MM.1S (cell line): ENCODE measurements around the gene STK36.

Experiments used
- DNase-seq: peaks from one replicate; pipeline ENCODE4 v3.0.0-alpha.2; 2015
- H2AFZ ChIP-seq: fragments of 300-600 bp; sonication (generic); 2 replicates; pipeline ENCODE4 v1.6.0; 2016; ENCODE audit warnings: antibody characterized with exemption, low read length
- H3F3A ChIP-seq: fragments of 300-600 bp; sonication (generic); 2 replicates; pipeline ENCODE4 v1.6.1; 2016; ENCODE audit warnings: mild to moderate bottlenecking, antibody characterized with exemption, low read length, moderate library complexity, mixed read lengths; ENCODE audit not compliant: insufficient read depth
- H3K27ac ChIP-seq: fragments of 300-600 bp; sonication (generic); 2 replicates; pipeline ENCODE4 v1.5.1; 2016; ENCODE audit warnings: mild to moderate bottlenecking, low read length
- H3K27me3 ChIP-seq: fragments of 300-600 bp; sonication (generic); replicated peaks from 2 replicates; pipeline ENCODE4 v1.6.0; 2016; ENCODE audit warnings: low read length; ENCODE audit not compliant: insufficient read depth
- H3K36me3 ChIP-seq: fragments of 300-600 bp; sonication (generic); replicated peaks from 2 replicates; pipeline ENCODE4 v1.6.1; 2016; ENCODE audit warnings: mild to moderate bottlenecking, low read length, mixed read lengths; ENCODE audit not compliant: insufficient read depth
- H3K4me1 ChIP-seq: fragments of 300-600 bp; sonication (generic); 2 replicates; pipeline ENCODE4 v1.6.1; 2016; ENCODE audit warnings: low read length, mixed read lengths
- H3K4me2 ChIP-seq: fragments of 300-600 bp; sonication (generic); 2 replicates; pipeline ENCODE4 v1.6.0; 2016; ENCODE audit warnings: low read depth, low read length
- H3K4me3 ChIP-seq: fragments of 300-600 bp; sonication (generic); 2 replicates; pipeline ENCODE4 v1.5.1; 2016; ENCODE audit warnings: low read length, mixed read lengths
- H3K79me2 ChIP-seq: fragments of 300-600 bp; sonication (generic); 2 replicates; pipeline ENCODE4 v1.6.1; 2016; ENCODE audit warnings: mixed run types, low read length, mixed read lengths
- H3K9ac ChIP-seq: fragments of 300-600 bp; sonication (generic); 2 replicates; pipeline ENCODE4 v1.6.1; 2016; ENCODE audit warnings: low read length, mixed read lengths
- H3K9me2 ChIP-seq: fragments of 300-600 bp; sonication (generic); replicated peaks from 2 replicates; pipeline ENCODE4 v1.6.1; 2016; ENCODE audit warnings: mild to moderate bottlenecking, low read length, mixed read lengths; ENCODE audit not compliant: insufficient read depth
- H3K9me3 ChIP-seq: fragments of 300-600 bp; sonication (generic); replicated peaks from 2 replicates; pipeline ENCODE4 v1.6.1; 2016; ENCODE audit warnings: mild to moderate bottlenecking, low read length, mixed read lengths; ENCODE audit not compliant: insufficient read depth
- H4K20me1 ChIP-seq: fragments of 300-600 bp; sonication (generic); 2 replicates; pipeline ENCODE4 v1.6.1; 2016; ENCODE audit warnings: mild to moderate bottlenecking, low read length, moderate library complexity, mixed read lengths; ENCODE audit not compliant: insufficient read depth
- EZH2 ChIP-seq: fragments of 300-600 bp; sonication (generic); optimal IDR thresholded peaks from 2 replicates; pipeline ENCODE3; 2017; ENCODE audit warnings: low read depth, mild to moderate bottlenecking, antibody characterized with exemption, low read length, mixed read lengths
- EZH2phosphoT487 ChIP-seq: fragments of 300-600 bp; sonication (generic); IDR thresholded peaks from 2 replicates; pipeline ENCODE4 v1.6.1; 2018; ENCODE audit warnings: antibody characterized with exemption, low read length
- TF ChIP-seq, protein P1 (sequence below): fragments of 300-600 bp; sonication (generic); IDR thresholded peaks from 2 replicates; pipeline ENCODE4 v1.5.1; 2016; ENCODE audit warnings: antibody characterized with exemption, low read length, mixed read lengths

STK36 gene

DNA sequence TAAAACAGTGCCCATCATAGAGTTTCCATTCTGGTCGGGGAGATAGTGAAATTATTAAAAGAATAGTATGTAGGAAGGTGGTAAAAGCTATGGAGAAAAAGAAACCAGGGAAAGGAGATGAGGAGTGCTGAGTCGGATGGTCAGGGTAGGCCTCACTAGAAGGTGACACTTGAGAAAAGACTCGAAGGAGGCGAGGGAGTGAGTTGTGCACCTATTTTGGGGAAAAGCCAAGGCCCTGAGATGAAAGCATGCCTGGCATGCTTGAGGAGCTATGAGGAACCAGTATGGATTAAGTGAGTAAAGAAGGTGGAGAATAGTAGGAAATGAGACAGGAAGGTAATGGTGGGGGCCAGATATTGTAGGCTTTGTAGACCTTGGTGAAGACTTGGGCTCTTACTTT is 31.5 kb downstream of the STK36 start:
- H3K27me3 ChIP-seq: no peaks in the 10 kb centered on the region
- no peak overlapping the region for H3K4me2 ChIP-seq
- no peaks in the 10 kb centered on the region for H3K79me2 ChIP-seq
- no peak overlapping the region for H2AFZ ChIP-seq
- no peaks in the 10 kb centered on the region for H3K9me2 ChIP-seq
- no peak overlapping the region for H3K9ac ChIP-seq
- no peaks in the 10 kb centered on the region for H4K20me1 ChIP-seq
- H3K9me3 ChIP-seq: no peaks in the 10 kb centered on the region
- no peak overlapping the region for H3K4me3 ChIP-seq
- no peaks in the 10 kb centered on the region for H3K36me3 ChIP-seq
- TF ChIP-seq, protein P1, sequence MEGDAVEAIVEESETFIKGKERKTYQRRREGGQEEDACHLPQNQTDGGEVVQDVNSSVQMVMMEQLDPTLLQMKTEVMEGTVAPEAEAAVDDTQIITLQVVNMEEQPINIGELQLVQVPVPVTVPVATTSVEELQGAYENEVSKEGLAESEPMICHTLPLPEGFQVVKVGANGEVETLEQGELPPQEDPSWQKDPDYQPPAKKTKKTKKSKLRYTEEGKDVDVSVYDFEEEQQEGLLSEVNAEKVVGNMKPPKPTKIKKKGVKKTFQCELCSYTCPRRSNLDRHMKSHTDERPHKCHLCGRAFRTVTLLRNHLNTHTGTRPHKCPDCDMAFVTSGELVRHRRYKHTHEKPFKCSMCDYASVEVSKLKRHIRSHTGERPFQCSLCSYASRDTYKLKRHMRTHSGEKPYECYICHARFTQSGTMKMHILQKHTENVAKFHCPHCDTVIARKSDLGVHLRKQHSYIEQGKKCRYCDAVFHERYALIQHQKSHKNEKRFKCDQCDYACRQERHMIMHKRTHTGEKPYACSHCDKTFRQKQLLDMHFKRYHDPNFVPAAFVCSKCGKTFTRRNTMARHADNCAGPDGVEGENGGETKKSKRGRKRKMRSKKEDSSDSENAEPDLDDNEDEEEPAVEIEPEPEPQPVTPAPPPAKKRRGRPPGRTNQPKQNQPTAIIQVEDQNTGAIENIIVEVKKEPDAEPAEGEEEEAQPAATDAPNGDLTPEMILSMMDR: no peak
- TF ChIP-seq EZH2 (no peak), EZH2phosphoT487 (no peak)
- H3F3A ChIP-seq: peaks cover 15% of the 10 kb centered on the region
- H3K27ac ChIP-seq: no peak overlapping the region
- no peak for DNase-seq
- peaks cover 11% of the 10 kb centered on the region for H3K4me1 ChIP-seq

DNA sequence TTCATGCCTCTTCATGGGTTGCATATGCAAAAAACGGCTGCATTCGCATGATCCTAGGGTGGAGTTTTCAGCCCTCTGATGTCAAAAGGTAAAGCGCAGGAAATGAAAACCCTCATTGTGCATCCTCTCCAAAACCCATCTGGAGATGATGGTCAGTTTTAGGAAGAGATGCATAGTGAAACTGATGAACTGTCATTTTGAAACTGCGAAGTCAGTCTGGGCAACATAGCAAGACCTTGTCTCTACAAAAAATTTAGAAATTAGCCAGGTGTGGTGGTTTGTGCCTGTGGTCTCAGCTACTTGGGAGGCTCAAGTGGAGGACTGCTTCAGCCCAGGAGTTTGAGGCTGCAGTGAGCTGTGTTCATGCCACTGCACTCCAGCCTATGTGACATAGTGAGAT is 36.2 kb downstream of the STK36 start:
- TF ChIP-seq EZH2: no peak
- TF ChIP-seq EZH2phosphoT487: no peak
- TF ChIP-seq, protein P1: no peak
- Histone ChIP-seq H3K9me2 (no peaks in the 10 kb centered on the region), H3K36me3 (no peaks in the 10 kb centered on the region), H3K4me2 (peak overlapping the region; percentile 61; the same call in 1 of the 2 replicates), H4K20me1 (no peaks in the 10 kb centered on the region), H3K9ac (peak overlapping the region; percentile 47; the same call in 1 of the 2 replicates), H3K4me1 (peaks cover 16% of the 10 kb centered on the region), H3F3A (peaks cover 18% of the 10 kb centered on the region), H3K27ac (peak overlapping the region; percentile 84; the same call in 1 of the 2 replicates), H3K79me2 (peaks cover 23% of the 10 kb centered on the region), H3K4me3 (peak overlapping the region; percentile 5; the same call in 1 of the 2 replicates), H3K9me3 (no peaks in the 10 kb centered on the region), H3K27me3 (no peaks in the 10 kb centered on the region), H2AFZ (no peak overlapping the region)
- peak; percentile 96 for DNase-seq

DNA sequence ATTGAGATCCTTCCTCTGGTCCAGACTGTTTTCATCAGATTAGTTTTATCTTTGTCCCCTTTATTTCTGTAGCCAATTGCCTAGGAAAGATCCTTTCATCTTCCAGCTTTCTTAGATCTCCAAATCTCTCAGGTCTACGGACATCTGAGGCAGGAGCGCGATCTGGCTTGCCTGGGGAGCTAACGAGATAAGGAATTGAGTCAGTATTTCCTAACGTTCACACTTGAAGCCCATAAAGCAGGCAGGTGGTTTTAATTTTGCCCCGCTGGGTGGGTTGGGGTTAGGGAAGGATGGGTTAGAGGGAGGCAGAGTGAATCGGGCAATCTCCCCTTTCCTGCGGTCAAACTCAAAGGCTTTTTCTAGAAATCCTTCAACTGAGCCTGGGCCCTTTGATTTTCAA is 38.0 kb downstream of the STK36 start:
- peaks cover 18% of the 10 kb centered on the region for H3F3A ChIP-seq
- no peaks in the 10 kb centered on the region for H4K20me1 ChIP-seq
- no peak overlapping the region for H3K9ac ChIP-seq
- no peak overlapping the region for H3K4me2 ChIP-seq
- H3K4me1 ChIP-seq: peaks cover 16% of the 10 kb centered on the region
- H3K27me3 ChIP-seq: no peaks in the 10 kb centered on the region
- no peak for TF ChIP-seq EZH2
- no peak for TF ChIP-seq EZH2phosphoT487
- TF ChIP-seq, protein P1: no peak
- H2AFZ ChIP-seq: no peak overlapping the region
- no peak overlapping the region for H3K4me3 ChIP-seq
- peaks cover 40% of the 10 kb centered on the region for H3K79me2 ChIP-seq
- no peaks in the 10 kb centered on the region for H3K9me3 ChIP-seq
- H3K27ac ChIP-seq: no peak overlapping the region
- no peaks in the 10 kb centered on the region for H3K9me2 ChIP-seq
- no peaks in the 10 kb centered on the region for H3K36me3 ChIP-seq
- DNase-seq: no peak
